OCI-M1 (cell line): Measurements from ENCODE around the gene LRRC7.
"Not testable (repeated sequence)": the region's sequence is repeated elsewhere in the genome, so short reads cannot be mapped to it uniquely, and the experiment has no call there.

Source experiments
- DNase-seq: peaks from one replicate; lab custom pipeline; 2025; lab: John Stamatoyannopoulos, UW

The LRRC7 gene

GRCh38 chr1:70042090-70042731, 474.5 kb downstream of the LRRC7 start:
- DNase-seq = peak; percentile 93

- DNase-seq = peak; percentile 62
Observed at GRCh38 chr1:70043804-70044203, 476.1 kb downstream of the LRRC7 start.

- DNase-seq = no peak
Observed at GRCh38 chr1:70044832-70045231, 477.1 kb downstream of the LRRC7 start.

- DNase-seq = not testable (repeated sequence)
Observed at GRCh38 chr1:70045581-70045980, 477.9 kb downstream of the LRRC7 start.

GRCh38 chr1:70048336-70049094, 480.8 kb downstream of the LRRC7 start:
- no peak for DNase-seq

GRCh38 chr1:70051926-70052325, 484.2 kb downstream of the LRRC7 start:
- DNase-seq = no peak

GRCh38 chr1:70057500-70057899, 489.8 kb downstream of the LRRC7 start:
- no peak for DNase-seq

GRCh38 chr1:70061231-70061630, 493.5 kb downstream of the LRRC7 start:
- no peak for DNase-seq

GRCh38 chr1:70063861-70064260, 496.1 kb downstream of the LRRC7 start:
- DNase-seq = no peak

GRCh38 chr1:70066711-70067110, 499.0 kb downstream of the LRRC7 start:
- no peak for DNase-seq

- DNase-seq = no peak
Observed at GRCh38 chr1:70071601-70072000, 503.9 kb downstream of the LRRC7 start.

GRCh38 chr1:70072231-70072751, 504.6 kb downstream of the LRRC7 start:
- peak; percentile 39 for DNase-seq

- DNase-seq = no peak
Observed at GRCh38 chr1:70075761-70076160, 508.0 kb downstream of the LRRC7 start.

- DNase-seq = no peak
Observed at GRCh38 chr1:70077066-70077465, 509.3 kb downstream of the LRRC7 start.

- DNase-seq = no peak
Observed at GRCh38 chr1:70079546-70079945, 511.8 kb downstream of the LRRC7 start.

- DNase-seq = peak; percentile 74
Observed at GRCh38 chr1:70083519-70083918, 515.8 kb downstream of the LRRC7 start.

GRCh38 chr1:70084314-70084915, 516.7 kb downstream of the LRRC7 start:
- no peak for DNase-seq

- DNase-seq = no peak
Observed at GRCh38 chr1:70085521-70085920, 517.8 kb downstream of the LRRC7 start.

- no peak for DNase-seq
Observed at GRCh38 chr1:70086897-70087296, 519.2 kb downstream of the LRRC7 start.

GRCh38 chr1:70090141-70090540, 522.4 kb downstream of the LRRC7 start:
- no peak for DNase-seq

- DNase-seq = no peak
Observed at GRCh38 chr1:70090875-70091274, 523.2 kb downstream of the LRRC7 start.

GRCh38 chr1:70091811-70092210, 524.1 kb downstream of the LRRC7 start:
- no peak for DNase-seq

GRCh38 chr1:70092526-70092925, 524.8 kb downstream of the LRRC7 start:
- DNase-seq = no peak
